Stimulated activated CD4-positive, alpha-beta T cell treated with anti-CD3 and anti-CD28 coated beads, Interleukin-4, amount 100 ng/mL, for 1 hour (primary cell): ENCODE data around the gene SPRN.
"Not testable (repeated sequence)": the region's sequence is repeated elsewhere in the genome, so short reads cannot be mapped to it uniquely, and the experiment has no call there.

Source experiments
- DNase-seq: peaks from one replicate; pipeline ENCODE4 v3.0.0-alpha.2; 2020

SPRN gene

GRCh38 chr10:133439517-133440461 is 15.4 kb upstream of the SPRN start:
- DNase-seq: no peak

DNA sequence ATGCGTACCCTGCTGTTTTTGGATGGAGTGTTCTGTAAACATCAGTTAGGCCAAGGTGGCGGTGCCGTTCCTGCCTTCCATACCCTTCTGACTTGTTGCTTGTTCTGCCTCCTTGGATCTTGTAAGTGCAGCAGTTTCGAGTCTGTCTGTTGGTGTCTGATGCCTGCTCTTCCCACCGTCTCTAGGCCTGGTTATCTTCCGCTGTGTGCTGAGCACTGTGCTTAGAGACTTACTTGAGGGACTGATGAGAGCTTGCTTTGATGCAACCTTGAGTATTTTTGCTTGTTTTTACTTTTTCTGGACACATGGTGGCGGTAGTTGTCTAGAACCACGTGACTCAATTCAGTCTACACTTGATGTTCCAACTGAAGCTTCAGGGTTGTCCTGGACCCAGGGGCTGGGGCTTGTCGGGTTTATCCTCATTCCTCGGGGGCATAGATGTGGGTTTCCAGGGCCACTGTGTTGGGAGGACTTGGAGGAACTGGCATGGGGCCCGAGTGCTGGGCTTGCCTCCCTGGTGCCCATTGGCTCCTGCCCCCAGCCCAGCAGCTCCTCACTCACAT is 14.4 kb upstream of the SPRN start:
- no peak for DNase-seq

DNA sequence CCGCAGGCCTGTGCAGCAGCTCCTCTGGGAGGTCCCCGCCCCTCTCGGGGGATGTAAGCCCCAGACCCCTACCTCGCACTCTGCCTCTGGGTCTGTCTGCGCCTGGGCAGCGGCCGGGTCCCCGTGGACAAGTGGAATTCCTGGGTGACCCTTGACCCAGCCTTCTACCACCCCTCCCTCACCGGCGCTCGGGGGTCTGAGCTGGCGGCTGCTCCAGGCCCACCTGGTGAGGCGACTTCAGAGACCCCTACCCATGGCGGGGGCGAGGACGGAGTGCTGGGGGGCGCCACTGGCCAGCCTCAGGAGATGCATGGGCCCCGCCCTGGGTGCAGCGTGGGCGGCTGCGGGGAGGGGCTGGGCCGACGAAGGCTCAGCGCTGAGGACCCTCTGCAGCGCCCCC is 8.4 kb upstream of the SPRN start:
- not testable (repeated sequence) for DNase-seq

- not testable (repeated sequence) for DNase-seq
These were observed 7.6 kb upstream of the SPRN start for GRCh38 chr10:133431888-133432613.

- not testable (repeated sequence) for DNase-seq
These were observed 5.1 kb upstream of the SPRN start for GRCh38 chr10:133429571-133429970.

- DNase-seq: not testable (repeated sequence)
These were observed 323 bp downstream of the SPRN start for GRCh38 chr10:133424102-133424501.

DNA sequence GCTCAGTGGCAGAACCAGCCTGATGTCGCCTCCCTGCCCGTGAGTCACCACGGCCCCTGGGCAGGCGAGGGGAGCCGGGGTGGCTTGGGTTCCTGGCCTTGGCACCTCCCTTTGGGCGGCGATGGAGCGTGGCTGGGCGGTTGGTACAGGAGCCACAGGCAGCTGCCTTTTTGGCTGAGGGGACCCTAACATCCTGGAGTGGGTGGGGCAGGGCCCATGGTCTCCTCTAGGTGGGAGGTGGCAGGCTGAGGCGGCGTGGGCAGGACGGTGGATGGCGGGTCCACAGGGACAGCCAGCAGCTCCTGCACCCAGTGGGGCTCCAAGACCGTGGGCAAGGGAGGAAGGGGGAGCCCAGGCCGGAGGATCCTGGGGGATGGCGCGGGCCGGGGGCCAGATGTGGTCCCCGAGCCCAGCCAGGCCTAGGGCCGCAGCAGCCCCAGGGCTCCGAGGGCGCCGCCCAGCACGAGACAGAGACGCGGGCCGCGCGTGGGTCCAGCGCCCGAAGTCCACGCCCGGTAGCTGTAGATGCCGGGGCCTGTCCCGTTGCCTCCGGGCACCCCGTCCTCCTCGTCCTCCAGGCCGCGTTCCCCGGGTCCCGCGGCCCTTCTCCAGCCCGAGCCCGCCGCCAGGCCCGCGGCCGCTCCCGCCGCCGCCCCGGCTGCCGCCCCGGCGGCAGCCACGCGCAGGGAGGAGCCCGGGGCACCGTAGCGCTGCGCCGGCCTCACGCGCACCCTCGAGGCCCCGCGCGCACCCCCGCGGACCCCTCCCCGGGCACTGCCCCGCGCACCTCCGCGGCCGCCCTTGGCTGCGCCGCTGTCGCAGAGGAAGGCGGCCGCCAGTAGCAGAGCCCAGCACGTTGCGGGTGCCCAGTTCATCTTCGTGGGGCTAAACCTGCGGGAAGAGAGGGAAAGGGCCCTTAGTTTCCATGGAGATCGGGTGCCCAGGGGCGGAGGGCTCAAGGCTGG is 1.3 kb downstream of the SPRN start:
- no peak for DNase-seq

GRCh38 chr10:133422223-133422806 is 2.1 kb downstream of the SPRN start:
- DNase-seq: no peak

DNA sequence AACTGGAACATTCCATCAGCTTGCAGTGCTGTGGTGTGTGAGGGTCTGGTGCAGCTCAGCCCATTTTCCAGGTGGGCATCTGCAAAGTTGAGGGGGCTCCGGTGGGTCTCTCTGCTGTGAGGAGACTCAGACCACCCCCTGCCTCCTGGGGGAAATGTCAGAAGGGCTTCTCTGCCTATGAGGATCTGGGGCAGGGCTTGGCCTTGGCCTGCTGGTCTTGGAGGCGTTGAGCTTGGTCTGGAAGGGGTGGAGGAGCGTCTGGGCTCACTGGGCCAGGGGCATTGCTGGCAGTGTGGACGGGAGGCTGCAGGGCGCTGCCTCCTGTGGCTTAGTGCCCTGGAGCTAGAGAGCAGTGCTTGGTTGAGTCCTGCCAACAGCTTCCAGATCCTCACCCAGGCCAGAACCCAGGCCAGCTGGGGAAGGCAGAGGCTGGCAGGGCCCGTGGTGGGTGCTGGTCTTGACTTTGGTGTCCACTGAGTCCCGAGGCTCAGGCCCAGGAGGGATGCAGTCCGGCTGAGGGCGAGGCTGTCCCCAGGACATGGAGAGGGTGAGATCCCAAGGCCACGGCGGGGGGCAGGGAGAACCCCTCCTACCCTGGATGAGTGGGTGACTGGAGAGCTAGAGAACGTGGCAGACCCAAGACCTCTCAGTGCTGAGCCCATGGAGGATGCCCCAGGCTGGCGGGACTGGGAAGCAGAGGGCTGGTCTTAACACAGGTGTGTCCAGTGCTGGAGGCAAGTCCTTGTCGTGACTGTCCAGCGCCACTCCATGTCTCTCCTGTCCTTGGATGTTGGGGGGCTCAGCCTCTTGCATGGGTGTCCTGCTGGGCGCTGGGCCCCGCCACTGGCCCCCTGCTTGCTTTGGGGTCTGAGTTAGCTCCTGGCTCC is 2.8 kb downstream of the SPRN start:
- no peak for DNase-seq

GRCh38 chr10:133420579-133420978 is 3.8 kb downstream of the SPRN start:
- no peak for DNase-seq

GRCh38 chr10:133420028-133420427 is 4.4 kb downstream of the SPRN start:
- no peak for DNase-seq

DNA sequence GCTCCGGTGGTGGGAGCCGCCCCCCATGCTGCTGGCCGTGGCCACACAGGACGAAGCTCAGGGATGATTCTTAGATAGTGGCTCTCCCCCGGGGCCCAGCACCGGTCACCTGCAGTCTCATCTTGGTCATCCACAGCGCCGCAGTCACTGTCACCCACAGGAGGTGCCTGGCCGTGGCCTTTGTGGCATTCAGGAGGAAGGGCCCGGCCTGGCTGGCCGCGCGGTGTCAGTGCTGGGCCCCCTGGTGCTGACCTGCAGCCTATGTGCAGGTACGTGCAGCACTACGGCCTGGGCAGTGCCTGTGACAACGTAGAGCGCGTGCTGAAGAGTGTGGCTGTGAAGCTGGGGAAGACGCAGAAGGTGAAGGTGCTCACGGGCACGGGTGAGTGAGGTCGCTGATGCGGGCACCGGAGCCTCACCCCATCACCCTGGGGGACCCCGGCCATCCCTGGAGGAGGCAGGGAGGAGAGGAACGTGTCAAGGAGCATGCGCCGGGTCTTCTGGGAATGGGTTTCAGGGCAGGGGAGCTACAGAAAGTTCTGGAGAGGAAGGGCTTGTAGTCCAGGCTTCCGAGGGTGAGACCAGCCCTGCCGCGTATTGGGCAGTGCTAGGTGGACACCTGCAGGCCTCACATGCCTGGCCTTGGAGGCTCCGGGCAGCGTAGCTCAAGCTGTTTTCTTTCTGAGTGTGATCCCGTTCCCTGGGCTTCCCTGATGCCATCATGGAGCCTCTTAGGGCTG is 5.0 kb downstream of the SPRN start:
- DNase-seq: no peak

DNA sequence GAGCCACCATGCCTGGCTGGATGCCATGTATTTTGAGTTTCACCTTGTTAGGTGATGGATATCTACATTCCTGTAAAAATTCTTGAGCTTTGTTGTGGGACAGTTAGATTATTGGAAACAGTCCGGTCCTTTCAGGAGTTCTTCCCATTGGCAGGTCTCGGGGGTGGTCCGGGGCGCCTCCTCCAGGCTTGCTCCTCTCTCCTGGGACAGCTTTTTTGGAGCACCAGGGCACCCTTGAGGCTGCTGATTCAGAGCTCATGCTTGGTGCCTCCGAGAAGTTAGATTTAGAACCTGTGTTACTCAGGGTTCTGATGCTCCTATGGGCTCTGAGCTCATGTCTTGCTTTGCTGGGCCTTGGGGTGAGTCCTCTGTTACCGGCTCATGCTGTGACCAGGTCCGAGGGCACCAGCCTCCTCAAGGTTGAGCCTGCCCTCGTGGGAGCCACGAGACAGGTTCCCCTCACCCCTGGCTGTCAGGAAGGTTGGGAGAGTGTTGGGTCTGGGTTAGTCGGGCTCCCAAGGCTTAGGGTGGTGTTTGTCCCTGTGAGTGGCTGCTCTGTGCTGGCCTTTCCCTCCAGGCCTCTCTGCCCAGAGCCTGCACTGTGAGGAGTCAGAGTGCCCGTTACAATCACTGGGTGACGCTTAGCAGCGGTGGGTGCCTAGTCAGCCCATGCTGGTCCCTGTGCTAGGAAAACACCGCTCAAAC is 6.0 kb downstream of the SPRN start:
- DNase-seq: no peak

DNA sequence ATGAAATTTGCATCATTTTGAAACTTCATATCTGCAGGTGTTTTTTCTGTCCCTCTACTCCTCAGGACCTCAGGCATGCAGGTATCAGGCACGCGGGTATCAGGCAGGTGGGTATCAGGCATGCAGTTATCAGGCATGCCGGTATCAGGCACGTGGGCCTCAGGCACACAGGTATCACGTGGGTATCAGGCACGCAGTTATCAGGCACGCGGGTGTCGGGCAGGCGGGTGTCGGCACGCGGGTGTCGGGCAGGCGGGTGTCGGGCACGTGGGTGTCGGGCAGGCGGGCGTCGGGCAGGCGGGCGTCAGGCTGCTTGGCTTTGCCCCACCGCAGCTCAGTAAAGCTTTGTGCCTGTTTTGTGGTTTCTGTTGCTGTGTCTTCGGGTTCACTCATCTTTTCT is 8.7 kb downstream of the SPRN start:
- DNase-seq: no peak

GRCh38 chr10:133414401-133414800 is 10.0 kb downstream of the SPRN start:
- not testable (repeated sequence) for DNase-seq

DNA sequence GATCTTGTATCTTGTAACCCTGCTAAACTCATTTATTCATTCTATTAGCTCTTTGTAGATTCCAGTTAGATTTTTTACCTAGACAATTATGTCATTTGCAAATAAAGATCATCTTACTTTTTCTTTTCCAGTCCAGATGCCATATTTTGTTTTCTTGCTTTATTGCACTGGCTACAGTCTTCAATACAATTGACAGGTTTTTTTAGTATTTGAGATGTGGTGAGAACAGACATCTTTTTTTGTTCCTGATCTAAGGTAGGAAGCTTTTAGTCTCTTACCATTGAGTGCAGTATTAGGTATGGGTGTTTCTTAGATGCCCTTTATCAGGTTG is 12.1 kb downstream of the SPRN start:
- no peak for DNase-seq

DNA sequence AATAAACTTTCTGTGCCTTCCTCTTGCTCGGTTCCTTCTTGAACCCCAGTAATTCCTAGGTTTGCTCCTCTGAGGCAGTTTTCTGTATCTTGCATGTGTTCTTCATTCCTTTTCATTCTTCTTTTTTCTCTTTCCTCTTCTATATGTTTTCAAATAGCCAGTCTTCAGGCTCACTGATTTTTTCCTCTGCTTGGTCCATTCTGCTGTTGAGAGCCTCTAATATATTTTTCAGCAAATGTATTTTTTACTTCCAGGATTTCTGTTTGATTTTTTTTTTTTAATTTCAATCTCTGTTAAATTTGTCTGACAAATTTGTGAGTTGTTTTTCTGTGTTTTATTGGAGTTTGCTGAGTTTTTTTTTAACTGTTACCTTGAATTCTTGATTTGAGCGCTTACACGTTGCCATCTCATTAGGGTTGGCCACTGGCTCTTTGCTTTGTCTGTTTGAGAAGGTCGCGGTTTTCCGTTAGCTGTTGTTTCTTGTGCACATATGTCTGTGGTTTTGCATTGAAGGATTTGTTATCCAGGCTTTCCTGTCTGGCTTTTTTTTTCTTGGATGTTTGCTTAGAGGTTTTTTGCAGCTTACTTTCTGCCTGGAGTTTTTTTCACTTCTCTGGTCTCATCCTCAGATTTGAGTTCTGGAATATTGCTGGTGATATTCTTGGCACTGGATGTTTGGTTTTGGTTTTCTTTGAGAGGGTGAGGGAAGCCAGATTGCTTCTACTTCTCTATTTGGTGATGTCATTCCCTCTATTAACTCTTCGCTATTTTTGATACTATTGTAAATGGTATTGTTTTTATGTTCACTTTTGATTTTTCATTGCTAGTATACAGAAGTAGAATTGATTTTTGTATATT is 12.7 kb downstream of the SPRN start:
- no peak for DNase-seq

GRCh38 chr10:133405844-133406527 is 18.4 kb downstream of the SPRN start:
- no peak for DNase-seq
